ENCODE results near the gene ALDH5A1.

- TF ChIP-seq, protein P1, sequence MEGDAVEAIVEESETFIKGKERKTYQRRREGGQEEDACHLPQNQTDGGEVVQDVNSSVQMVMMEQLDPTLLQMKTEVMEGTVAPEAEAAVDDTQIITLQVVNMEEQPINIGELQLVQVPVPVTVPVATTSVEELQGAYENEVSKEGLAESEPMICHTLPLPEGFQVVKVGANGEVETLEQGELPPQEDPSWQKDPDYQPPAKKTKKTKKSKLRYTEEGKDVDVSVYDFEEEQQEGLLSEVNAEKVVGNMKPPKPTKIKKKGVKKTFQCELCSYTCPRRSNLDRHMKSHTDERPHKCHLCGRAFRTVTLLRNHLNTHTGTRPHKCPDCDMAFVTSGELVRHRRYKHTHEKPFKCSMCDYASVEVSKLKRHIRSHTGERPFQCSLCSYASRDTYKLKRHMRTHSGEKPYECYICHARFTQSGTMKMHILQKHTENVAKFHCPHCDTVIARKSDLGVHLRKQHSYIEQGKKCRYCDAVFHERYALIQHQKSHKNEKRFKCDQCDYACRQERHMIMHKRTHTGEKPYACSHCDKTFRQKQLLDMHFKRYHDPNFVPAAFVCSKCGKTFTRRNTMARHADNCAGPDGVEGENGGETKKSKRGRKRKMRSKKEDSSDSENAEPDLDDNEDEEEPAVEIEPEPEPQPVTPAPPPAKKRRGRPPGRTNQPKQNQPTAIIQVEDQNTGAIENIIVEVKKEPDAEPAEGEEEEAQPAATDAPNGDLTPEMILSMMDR (IDR thresholded peaks at IDR 0.05 in 4 of 5, conservative IDR thresholded peaks at IDR 0.05 in 1 of 5), result no peak
- TF ChIP-seq POLR2A (IDR thresholded peaks at IDR 0.05), result no peak
Observed at GRCh38 chr6:24546439-24546838, 51.7 kb downstream of the ALDH5A1 start.

Data from gastrocnemius medialis (tissue), 4 donors.